IPS-NIHi11 (cell line): ENCODE measurements around the gene CDCA4.
"Not testable (repeated sequence)": the region's sequence is repeated elsewhere in the genome, so short reads cannot be mapped to it uniquely, and the experiment has no call there.

Source experiments
- DNase-seq: peaks from one replicate; pipeline ENCODE4 v3.0.0; 2012; ENCODE audit warnings: mixed read lengths, low spot score

Gene CDCA4

GRCh38 chr14:105020815-105021655 is at the start of gene CDCA4:
Gene CDCA4, minus strand, starts transcription at chr14:105021083. Its CDS starts 9,154 bp downstream, at chr14:105011929.
- DNase-seq, result peak; percentile 99

DNA sequence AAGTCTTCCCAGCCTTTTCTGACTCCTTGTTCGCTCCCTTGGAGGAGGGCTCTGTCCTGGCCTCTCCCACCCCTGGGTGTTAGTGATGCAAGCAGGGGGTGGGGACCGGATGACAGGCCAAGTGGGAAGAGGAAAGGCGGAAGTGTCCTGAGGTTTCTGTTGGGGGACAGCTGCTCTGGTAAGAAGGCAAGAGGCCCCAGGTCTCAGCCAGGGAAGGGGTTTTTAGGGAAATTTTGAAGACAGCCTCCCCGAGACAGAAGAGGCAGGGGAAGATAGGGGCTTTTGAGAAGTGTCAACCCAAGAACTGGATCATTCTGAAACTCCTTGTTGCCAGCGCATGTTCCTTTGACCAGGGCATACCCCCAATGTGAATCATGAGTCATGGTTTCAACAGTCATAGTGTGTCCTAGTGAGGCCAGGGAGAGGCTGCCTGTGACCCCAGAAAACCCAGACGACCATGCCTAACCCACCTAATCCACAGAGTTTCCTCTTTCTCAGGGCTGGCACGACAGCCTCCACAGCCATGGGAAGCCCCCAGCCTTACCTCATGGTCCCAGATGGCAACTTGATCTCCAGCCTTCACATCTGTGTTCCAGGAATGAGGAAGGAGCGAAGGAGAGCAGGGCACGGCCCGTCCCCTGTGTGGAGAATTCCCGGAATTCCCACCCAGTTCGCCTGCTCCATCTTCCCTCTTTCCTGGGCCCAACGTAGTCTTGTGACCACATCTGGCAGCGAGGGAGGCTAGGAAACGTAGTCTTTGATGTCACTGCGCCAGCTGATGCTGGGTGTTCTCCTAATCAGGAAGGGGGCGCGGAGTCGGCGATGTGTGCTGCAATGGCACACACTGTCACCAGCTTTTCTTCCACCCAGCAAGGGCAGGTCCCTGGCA is 49.2 kb upstream of the CDCA4 start:
- DNase-seq, result no peak

DNA sequence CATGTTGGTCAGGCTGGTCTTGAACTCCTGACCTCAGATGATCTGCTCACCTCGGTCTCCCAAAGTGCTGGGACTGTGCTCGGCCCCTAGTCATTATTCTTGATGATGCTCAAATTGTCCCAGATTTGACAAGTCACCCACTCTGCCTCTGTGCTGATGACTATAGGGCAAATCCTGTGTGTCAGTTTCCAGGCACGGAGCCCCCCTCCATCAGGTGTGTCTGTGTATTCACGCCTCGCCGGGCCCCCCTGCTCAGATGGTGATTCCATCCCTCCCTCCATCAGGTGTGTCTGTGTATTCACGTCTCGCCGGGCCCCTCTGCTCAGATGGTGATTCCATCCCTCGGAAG is 48.6 kb upstream of the CDCA4 start:
- DNase-seq, result no peak

GRCh38 chr14:105068818-105069217 is 47.9 kb upstream of the CDCA4 start:
- DNase-seq, result no peak

- no peak for DNase-seq
Observed at GRCh38 chr14:105067969-105068301, 47.1 kb upstream of the CDCA4 start.

DNA sequence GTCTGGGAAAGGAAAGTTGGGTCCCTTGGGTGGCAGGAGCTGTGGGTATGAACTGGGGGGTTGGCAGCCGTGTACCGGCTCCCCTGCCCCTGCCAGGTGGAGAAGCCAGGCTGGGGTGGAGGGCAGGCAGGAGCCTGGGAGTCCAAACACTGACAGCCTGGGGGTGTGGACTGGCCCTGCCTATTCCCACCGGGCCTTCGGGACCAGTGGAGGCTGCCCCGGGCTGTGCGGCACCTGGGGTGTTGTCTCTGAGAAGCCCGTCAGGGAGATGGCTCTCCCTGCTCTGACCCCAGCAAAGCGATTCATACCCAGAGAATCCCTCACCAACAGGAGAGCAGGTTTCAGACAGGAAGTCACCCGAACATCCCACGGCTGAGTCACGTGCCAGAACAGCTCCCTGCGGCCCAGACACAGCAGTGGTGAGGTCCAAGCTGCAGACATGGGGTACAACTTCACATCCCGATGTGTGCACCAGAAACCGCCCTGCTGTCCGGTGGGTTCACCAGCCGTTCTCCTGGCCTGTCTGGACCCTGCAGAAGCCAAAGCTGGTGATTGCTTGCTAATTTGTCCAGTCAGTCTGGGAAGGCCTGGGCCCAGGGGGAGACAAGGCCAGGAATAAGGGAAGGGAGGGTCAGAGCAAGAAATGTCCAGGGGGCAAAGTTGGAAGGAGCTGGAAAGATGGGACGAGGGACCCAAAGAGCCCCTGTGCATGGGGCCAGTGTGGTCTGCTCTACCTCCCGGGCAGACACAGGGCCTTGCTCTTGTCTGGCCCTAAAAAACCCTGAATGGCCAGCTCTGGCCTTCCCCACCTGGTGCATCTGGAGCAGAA is 46.5 kb upstream of the CDCA4 start:
- peak; percentile 8 for DNase-seq

DNA sequence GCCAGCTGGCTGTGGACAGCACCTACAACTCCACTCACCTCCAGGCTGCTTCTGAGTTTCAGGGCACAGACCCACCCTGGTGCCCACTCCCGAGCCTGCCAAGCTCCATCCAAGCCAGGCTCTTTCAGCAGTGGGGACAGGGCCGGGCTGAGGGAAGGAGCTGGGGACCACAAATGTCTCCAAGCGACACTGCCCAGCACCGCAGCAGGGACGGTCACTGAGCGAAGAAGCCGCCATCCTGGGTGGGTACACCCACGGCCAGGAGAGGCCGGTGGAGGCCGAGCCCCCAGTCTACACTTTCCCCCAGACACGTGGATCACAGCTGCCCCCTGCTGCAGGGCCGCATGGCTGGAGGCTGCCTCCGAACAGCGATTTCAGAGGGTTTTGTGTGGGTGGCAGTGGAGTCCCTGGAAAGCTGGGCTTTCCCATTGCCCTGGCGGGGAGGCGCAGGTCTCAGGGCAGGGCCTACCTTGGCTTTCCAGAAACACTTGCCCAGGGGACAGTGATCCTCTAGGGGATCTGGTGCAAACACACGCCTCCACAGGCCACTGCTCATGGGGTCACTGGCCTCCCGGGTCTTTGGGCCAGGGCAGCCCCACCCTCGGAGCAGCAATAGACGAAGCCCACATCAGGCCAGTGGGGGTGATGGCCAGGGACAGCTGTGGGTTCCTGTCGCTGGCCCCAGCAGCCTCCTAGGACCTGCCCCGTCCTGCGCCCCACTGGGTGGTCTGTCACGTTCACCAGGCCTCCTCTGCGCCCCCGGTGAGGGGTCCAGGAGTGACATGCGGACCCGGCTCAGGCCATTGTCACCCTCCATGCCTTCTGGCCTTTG is 45.6 kb upstream of the CDCA4 start:
- DNase-seq, result no peak

DNA sequence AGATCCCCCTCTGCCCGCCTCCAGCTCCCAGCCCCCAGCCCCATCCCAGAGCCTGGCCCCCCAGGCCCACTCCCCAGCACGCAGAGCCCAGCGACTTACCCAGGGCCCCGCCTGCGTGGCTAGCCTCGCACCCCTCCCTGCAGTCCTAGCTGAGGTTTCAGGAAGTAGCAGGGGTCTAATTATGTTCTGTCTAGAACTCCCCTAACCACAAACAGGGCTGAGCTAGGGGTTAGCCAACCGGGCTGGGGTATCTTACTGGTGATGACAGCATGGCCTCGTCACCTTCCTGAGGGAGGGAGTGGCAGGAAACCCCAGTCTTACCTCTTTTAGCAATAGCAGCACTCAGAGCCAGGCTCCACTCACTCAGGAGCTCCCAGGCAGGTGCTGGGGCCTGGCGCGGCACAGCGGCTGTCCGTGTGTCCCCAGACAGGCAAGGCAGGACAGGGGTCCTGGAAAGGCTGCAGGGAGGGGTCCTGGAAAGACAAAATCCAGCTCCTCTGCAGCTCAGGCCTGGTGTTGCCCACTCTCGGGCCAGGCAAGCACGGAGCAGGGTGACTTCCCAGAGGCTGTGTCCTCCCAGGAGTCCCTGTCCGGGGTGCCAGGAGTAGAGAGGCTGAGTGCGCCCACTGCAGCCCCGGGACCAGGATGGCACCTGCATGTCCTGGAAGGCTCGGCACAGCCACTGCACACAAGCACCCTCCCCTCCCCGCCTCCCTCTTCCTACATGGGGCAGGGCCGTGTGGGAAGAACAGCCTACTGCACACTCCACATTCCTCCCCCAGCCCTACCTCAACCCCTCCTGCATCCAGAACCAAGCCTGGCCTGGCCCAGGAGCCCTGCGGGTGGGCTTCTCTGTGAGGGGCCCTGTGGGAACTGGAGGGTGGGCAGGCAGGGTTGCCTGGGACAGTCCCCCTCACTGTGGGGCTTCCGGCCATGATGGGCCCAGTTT is 44.7 kb upstream of the CDCA4 start, which contains the start of gene GPR132:
TSS of gene GPR132 (minus strand) at position 151 of the 949 bp plus-strand sequence. CDS start 10,010 bp downstream, outside the sequence.
- no peak for DNase-seq

GRCh38 chr14:105064721-105065143 is 43.8 kb upstream of the CDCA4 start:
- no peak for DNase-seq

GRCh38 chr14:105064001-105064400 is 43.1 kb upstream of the CDCA4 start:
- DNase-seq, result no peak

DNA sequence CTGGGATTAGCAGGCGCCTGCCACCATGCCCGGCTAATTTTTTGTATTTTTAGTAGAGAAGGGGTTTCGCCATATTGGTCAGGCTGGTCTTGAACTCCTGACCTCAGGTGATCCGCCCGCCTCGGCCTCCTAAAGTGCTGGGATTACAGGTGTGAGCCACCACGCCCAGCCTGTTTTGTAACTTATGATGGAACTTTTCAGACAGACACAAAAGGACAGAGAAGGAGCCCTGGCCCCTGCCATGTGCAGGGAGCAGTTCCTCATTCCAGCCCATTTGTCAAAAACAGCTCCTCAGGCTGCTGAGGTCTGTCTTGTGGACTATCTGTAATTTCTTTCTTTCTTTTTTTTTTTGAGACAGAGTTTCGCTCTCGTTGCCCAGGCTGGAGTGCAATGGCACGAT is 42.6 kb upstream of the CDCA4 start:
- not testable (repeated sequence) for DNase-seq

DNA sequence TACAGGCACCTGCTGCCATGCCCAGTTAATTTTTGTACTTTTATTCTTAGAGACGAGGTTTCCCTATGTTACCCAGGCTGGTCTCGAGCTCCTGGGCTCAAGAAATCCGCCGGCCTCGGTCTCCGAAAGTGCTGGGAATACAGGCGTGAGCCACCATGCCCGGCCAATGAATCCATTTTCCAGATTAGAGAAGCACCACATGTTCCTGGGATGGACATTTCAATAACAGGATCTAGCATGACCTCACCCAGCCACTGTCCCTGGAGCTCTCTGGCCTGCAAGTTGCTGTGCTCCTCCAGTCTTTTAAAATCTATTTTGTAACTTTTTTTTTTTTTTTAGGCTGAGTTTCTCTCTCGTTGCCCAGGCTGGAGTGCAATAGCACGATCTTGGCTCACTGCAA is 42.2 kb upstream of the CDCA4 start:
- no peak for DNase-seq

- no peak for DNase-seq
Observed at GRCh38 chr14:105062048-105062433, 41.2 kb upstream of the CDCA4 start.

DNA sequence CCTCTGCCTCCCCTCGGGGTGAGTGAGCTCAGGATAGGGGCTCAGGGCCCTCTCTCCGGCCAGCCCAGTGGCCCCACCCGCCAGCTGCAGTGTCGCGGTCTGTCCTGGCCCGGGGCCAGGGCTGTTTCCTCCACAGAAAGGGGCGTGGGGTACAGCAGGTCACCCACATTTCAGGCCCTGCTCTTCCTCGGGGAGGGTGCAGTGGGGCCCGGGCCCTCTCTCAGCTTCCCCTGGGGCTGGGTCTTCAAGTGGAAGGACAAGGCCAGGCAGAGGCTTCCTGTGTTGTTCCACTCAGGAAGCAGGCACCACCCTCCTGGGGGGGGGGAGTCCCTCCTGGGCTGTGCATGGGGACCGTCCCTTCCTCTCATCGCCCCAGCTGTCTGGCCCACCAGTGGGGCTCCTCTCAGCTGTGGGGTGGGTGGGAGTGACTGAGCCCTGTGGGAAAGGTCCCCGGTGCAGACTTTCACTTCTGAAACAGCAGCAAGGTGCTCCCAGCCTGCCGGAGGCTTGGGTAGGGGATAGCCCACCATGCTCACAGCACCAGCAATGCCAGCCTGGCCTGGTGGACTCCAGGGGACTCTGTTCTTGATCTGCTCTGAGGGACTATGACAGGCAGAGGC is 40.7 kb upstream of the CDCA4 start:
- DNase-seq, result no peak

GRCh38 chr14:105060751-105061427 is 40.0 kb upstream of the CDCA4 start:
- DNase-seq, result peak; percentile 35

DNA sequence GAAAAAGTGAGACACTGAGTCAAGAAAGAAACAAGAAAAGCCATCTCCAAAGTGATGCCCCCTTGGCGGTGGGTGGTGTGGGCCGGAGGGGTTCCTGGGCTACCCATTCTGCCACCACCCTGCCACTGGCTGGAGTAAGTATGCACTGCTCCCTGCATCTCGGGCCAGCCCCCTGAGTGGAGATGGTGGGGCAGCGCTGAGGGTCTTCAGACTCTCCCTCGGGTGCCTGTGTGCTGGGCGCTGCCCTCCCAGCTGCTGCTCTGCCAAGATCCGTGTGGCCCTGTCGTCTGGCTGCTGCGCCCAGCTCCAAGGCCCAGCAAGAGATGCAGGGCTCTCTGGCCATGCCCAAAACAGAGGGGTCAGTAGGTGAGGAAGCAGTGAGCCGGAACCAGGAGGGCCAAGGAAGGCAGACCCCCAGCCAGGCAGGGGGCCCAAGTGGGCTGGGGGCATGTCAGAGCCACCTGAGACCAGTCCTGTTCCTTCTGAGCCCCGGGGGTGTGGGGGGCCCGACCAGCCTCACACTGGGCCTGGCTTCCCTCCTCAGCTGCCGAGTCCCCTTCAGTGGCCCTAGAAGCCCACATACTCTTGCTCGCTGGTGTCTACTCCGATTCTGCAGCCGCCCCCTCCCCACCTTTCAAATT is 39.2 kb upstream of the CDCA4 start:
- DNase-seq, result peak; percentile 4

DNA sequence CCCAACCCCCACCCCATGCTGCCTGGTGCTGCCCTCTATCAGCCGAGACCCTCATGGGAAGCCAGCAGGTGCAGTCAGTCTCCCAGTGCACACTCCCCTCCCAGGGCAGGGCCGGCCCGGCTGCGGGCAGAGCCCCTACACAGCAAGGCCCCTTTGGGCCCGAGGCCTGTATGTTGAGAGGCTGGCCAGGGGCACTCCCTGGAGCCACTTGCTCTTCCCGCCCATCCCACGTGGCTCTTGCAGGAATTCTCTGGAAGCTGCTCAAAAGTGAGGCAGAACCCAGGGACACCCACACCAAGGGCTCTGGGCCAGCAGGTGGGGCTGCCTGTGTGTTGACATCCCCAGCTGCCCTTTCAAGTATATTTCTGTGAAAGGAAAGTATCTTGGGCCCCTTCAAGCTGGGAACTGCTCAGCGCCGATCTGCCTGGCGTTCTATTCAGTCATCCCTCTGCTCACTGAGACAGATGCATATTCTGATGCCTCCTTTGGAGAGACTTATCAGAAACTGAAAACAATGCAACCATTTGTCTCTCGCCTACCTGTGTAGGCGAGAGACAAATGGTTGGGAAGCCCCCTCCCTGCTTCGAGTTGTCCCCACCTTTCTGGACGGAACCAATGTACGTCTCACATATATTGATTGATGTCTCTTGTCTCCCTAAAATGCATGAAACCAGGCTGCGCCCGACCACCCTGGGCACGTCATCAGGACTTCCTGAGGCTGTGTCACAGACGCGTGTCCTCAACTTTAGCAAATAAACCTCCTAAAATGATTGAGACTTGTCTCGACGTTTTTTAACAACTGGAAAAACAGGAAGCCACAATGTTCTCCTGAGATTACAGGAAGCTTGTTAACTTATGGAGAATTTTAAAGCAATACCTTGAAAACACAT is 38.4 kb upstream of the CDCA4 start:
- peak; percentile 78 for DNase-seq
